Progenitor cell of endocrine pancreas (in vitro differentiated cells): ENCODE results near the gene SLC9A7. TPM values are rescaled to one million over a fixed set of nuclear protein-coding genes. Genes with fewer than 3 reads are reported as not detected.

ENCODE experiments used
- DNase-seq: peaks from one replicate; pipeline ENCODE4 v3.0.0; 2021; ENCODE audit warnings: low spot score; ENCODE audit not compliant: unreplicated experiment
- H3K27ac Mint-ChIP-seq: 2 replicates; pipeline ENCODE4 v1.8.0; 2021; ENCODE audit warnings: mild to moderate bottlenecking, moderate library complexity, mixed read lengths
- H3K27me3 Mint-ChIP-seq: 2 replicates; pipeline ENCODE4 v1.8.0; 2021; ENCODE audit warnings: mixed read lengths
- H3K36me3 Mint-ChIP-seq: 2 replicates; pipeline ENCODE4 v1.8.0; 2022; ENCODE audit warnings: mixed read lengths; ENCODE audit not compliant: insufficient read depth
- H3K4me1 Mint-ChIP-seq: 2 replicates; pipeline ENCODE4 v1.8.0; 2021; ENCODE audit warnings: low read depth, mixed read lengths
- H3K4me3 Mint-ChIP-seq: 2 replicates; pipeline ENCODE4 v1.8.0; 2021; ENCODE audit warnings: low read depth, mild to moderate bottlenecking, moderate library complexity, mixed read lengths
- H3K9me3 Mint-ChIP-seq: 2 replicates; pipeline ENCODE4 v1.8.0; 2021; ENCODE audit warnings: low read depth, mixed read lengths
- CTCF ChIP-seq: fragments of 200-600 bp; sonication (generic); IDR thresholded peaks from one replicate; pipeline ENCODE4 v1.5.0; 2021; ENCODE audit warnings: antibody characterized with exemption, mild to moderate bottlenecking; ENCODE audit not compliant: unreplicated experiment
- total RNA-seq: library from RNA; stranded (reverse); gene quantifications from 2 replicates; pipeline ENCODE4 v1.2.1, GENCODE V29; 2021

The SLC9A7 gene
- total RNA-seq, 1 donor from 2014 or later: 9.5 TPM

GRCh38 chrX:46575586-46575985, 183.3 kb downstream of the SLC9A7 start:
- no peaks in the 10 kb centered on the region for H3K4me1 Mint-ChIP-seq
- no peak for DNase-seq
- peaks cover 12% of the 10 kb centered on the region for H3K9me3 Mint-ChIP-seq
- no peak overlapping the region for H3K4me3 Mint-ChIP-seq
- H3K36me3 Mint-ChIP-seq: peaks cover 2% of the 10 kb centered on the region
- H3K27ac Mint-ChIP-seq: no peak overlapping the region
- TF ChIP-seq CTCF: no peak
- H3K27me3 Mint-ChIP-seq: peaks cover 39% of the 10 kb centered on the region

- H3K9me3 Mint-ChIP-seq: peaks cover 9% of the 10 kb centered on the region
- TF ChIP-seq CTCF: no peak
- DNase-seq: peak; percentile 24
- peaks cover 2% of the 10 kb centered on the region for H3K36me3 Mint-ChIP-seq
- no peaks in the 10 kb centered on the region for H3K4me1 Mint-ChIP-seq
- H3K27me3 Mint-ChIP-seq: peaks cover 39% of the 10 kb centered on the region
- H3K4me3 Mint-ChIP-seq: peak overlapping the region; percentile 66
- no peak overlapping the region for H3K27ac Mint-ChIP-seq
Observed at GRCh38 chrX:46574774-46575381, 184.0 kb downstream of the SLC9A7 start.

- peaks cover 5% of the 10 kb centered on the region for H3K9me3 Mint-ChIP-seq
- no peak overlapping the region for H3K27ac Mint-ChIP-seq
- TF ChIP-seq CTCF: no peak
- DNase-seq: peak; percentile 9
- H3K4me3 Mint-ChIP-seq: peak overlapping the region; percentile 66
- no peaks in the 10 kb centered on the region for H3K4me1 Mint-ChIP-seq
- H3K27me3 Mint-ChIP-seq: peaks cover 39% of the 10 kb centered on the region
- peaks cover 1% of the 10 kb centered on the region for H3K36me3 Mint-ChIP-seq
Observed at GRCh38 chrX:46573892-46574773, 184.8 kb downstream of the SLC9A7 start.

GRCh38 chrX:46573331-46573891, 185.5 kb downstream of the SLC9A7 start, which contains the start of gene CHST7:
Gene CHST7 (plus strand): TSS chrX:46573765. CDS start chrX:46573932, 167 bp downstream.
- H3K9me3 Mint-ChIP-seq: peaks cover 5% of the 10 kb centered on the region
- peaks cover 2% of the 10 kb centered on the region for H3K36me3 Mint-ChIP-seq
- no peak for TF ChIP-seq CTCF
- H3K4me3 Mint-ChIP-seq: peak within 1 kb of the TSS; percentile 66
- H3K27ac Mint-ChIP-seq: no peak within 1 kb of the TSS
- peaks cover 39% of the 10 kb centered on the region for H3K27me3 Mint-ChIP-seq
- DNase-seq: peak; percentile 12
- H3K4me1 Mint-ChIP-seq: no peaks in the 10 kb centered on the region

- Mint-ChIP-seq H3K4me1 (no peaks in the 10 kb centered on the region), H3K36me3 (peaks cover 2% of the 10 kb centered on the region), H3K4me3 (no peak overlapping the region), H3K27ac (no peak overlapping the region), H3K9me3 (peaks cover 7% of the 10 kb centered on the region), H3K27me3 (peaks cover 39% of the 10 kb centered on the region)
- no peak for DNase-seq
- TF ChIP-seq CTCF: no peak
Observed at GRCh38 chrX:46572340-46572936, 186.5 kb downstream of the SLC9A7 start.
